Activated CD8-positive, alpha-beta memory T cell treated with anti-CD3 and anti-CD28 coated beads for 1 hour (primary cell): ENCODE data around the gene EEF2K.

Source experiments
- DNase-seq, 2 donors: peaks; one replicate each; pipeline ENCODE4 v3.0.0-alpha.2; 2020; ENCODE audit warnings: low read depth in 1 of 2; ENCODE audit errors: extremely low read depth in 1 of 2

EEF2K gene

GRCh38 chr16:22314661-22315626 is 108.9 kb downstream of the EEF2K start:
- no peak for DNase-seq

- DNase-seq, result no peak
Measured at GRCh38 chr16:22315979-22316378, 109.9 kb downstream of the EEF2K start.

DNA sequence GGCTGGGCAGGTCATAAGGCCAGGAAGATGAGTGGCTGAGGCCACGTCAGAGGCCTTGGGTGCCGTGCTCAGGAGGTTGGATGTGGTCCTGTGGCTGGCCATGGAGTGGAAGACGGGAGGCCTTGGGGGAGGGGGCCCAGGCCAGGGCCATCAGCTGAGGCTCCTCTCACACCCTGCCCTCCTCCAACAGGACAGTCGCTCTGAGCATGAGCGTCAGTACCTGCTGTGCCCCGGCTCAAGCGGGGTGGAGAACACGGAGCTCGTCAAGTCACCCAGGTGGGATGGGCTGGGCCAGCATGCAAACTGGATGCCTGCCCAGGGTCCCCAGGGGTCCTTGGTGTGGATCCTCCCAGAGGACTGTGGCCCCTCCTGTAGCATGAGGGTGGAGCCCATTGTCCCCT is 110.3 kb downstream of the EEF2K start:
- DNase-seq, result no peak

DNA sequence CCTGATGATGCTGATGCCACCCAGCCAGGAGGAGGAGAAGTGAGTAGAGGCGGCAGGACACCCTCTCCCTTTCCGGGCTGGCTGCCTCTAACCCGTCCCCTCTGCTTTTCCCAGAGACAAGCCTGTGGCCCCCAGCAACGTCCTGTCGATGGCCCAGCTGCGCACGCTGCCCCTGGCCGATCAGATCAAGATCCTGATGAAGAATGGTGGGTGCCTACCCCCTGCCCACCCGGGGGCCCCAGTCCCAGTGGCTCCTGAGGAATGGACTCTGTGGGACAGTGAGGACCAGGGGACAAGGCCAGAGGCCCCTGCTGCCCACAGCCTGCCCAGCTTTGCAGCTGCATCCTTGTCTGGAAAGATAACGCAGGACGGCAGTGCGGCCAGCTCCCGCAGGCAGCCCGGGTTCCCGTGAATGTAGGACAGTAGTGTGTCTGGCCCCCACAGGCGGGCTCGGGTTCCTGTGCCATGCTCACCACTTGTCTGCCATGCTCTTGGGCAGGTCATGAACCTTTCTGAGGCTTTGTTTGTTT is 111.0 kb downstream of the EEF2K start:
- no peak for DNase-seq

GRCh38 chr16:22317625-22318024 is 111.5 kb downstream of the EEF2K start:
- no peak for DNase-seq

DNA sequence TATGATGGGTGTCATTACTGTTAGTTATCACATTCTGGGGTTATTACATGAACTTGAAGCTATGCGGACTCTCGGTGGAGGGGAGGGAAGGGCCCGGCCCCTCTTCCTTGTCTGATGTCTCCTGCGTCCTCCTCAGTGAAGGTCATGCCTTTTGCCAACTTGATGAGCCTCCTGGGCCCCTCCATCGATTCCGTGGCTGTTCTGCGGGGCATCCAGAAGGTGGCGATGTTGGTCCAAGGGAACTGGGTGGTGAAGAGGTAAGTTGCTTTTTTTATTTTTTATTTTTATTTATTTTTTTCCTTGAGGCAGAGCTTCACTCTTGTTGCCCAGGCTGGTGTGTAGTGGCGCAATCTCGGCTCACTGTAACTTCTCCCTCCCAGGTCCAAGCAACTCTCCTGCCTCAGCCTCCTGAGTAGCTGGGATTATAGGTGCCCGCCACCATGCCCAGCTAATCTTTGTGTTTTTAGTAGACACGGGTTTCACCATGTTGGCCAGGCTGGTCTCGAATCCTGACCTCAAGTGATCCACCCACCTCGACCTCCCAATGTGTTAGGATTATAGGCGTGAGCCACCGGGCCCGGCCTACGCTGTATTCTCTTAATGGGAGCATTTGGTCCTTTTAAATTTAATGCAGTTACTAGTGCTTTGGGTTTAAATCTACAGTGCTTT is 112.7 kb downstream of the EEF2K start:
- peak in 1 of 2 donors; percentile 31 for DNase-seq

DNA sequence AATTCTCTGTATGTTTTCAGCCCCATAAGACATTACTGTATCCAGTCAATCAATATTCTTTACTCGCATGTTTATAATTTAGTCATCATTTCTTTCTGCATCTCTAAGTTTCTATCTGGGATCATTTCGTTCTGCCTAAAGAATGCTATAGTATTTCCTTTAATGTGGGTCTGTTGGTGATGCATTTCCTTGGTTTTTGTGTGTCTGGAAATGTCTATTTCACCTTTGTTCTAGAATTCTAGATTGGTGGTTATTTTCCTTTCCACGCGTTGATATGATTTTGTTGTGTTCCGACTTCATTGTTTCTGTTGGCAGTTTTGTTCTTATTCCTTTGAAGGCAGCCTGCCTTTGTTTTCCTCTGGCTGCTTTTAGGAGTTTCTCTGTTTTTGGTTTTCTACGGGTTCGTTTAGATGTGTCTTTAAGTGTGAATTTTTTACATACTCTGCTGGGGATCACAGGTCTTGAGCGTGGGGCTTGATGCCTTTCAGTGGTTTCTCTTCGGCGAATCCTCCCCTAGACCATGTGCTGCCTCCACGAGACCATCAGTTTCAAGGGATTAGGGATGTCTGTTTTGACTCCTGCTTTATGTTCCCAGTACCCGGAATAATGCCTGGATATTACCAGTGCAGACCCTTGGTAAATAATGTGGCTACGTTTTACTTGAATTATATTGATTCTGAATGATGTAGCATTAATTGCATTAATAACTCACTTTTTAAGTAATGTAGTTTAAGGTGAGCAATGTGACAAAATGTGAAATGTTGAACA is 114.7 kb downstream of the EEF2K start:
- DNase-seq, result no peak

GRCh38 chr16:22321340-22322001 is 115.4 kb downstream of the EEF2K start:
- DNase-seq, result peak; percentile 31 to 53

- DNase-seq, result no peak
Measured at GRCh38 chr16:22322021-22322471, 116.0 kb downstream of the EEF2K start.

- DNase-seq, result no peak
Measured at GRCh38 chr16:22322741-22323140, 116.7 kb downstream of the EEF2K start.

- DNase-seq, result no peak
Measured at GRCh38 chr16:22323173-22323958, 117.3 kb downstream of the EEF2K start.

DNA sequence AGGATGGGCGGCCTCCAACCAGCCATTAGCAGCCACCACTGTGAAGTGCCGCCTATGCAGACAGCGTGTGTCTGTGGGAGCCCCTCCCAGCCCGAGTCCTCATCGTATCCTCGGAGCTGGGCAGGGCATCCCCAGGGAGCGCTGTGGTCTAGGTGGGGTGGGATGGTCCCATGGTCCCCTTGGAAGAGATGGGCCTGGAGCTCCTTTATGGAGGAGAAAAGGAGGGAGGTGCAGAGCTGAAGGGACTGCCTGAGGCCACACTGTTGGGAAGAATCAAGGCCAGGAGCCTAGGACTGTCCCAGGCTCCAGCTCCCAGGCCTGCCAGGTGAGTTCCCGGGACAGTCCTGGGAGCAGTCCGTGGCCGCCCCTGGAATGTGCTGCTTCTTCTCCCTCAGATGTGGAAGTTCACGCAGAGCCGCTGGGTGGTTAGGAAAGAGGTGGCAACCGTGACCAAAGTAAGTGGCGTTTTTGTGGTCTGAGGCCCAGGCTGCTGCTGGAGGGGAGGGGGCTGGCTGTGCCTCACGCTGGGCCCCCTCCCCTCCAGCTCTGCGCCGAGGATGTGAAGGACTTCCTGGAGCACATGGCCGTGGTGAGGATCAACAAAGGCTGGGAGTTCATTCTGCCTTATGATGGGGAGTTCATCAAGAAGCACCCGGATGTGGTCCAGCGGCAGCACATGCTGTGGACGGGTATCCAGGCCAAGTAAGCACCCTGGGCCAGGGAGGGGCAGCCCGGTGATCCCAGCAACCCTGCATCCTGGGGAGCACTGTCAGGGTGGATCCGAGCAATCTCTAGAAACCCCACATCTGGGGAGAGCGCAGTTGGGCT is 118.1 kb downstream of the EEF2K start:
- no peak for DNase-seq

DNA sequence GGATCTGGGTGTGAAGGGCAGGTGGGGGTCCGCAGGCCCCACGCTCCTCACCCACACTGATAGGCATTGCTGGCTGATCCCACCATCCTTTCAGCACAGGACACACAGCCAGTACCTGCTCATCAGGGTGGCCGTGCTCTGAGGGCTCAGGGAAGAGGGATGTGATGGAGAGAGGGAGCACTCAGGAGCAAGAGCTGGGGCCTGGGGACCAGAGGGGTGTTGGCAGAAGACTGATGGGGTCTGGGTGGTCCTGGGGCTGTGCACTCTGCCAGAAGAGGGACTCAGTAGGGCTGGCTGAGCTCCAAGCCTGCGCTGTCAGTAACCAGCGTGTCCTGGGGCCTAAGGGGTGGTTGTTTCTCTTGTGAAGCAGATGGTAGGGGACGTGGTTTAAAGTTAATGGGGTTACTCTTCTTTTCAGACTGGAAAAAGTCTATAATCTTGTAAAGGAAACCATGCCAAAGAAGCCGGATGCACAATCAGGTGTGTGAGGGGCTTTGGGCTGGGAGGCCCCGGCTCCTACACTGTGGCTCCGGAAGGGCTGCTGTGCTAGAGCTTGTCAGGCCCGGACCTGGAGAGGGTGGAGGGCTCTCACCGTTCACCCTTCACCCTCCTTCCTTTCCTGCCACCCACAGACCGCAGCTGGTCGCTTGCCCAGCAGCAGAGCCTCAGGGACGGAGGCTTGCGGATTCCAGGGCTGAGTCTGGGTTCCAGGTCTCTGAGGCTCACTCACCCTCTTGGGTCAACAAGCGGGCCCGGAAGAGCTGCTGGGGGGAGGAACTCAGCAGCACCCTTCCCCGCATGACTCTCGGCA is 118.9 kb downstream of the EEF2K start:
- DNase-seq, result no peak

GRCh38 chr16:22325598-22326368 is 119.7 kb downstream of the EEF2K start:
- no peak for DNase-seq

- DNase-seq, result no peak
Measured at GRCh38 chr16:22326369-22326652, 120.2 kb downstream of the EEF2K start.

DNA sequence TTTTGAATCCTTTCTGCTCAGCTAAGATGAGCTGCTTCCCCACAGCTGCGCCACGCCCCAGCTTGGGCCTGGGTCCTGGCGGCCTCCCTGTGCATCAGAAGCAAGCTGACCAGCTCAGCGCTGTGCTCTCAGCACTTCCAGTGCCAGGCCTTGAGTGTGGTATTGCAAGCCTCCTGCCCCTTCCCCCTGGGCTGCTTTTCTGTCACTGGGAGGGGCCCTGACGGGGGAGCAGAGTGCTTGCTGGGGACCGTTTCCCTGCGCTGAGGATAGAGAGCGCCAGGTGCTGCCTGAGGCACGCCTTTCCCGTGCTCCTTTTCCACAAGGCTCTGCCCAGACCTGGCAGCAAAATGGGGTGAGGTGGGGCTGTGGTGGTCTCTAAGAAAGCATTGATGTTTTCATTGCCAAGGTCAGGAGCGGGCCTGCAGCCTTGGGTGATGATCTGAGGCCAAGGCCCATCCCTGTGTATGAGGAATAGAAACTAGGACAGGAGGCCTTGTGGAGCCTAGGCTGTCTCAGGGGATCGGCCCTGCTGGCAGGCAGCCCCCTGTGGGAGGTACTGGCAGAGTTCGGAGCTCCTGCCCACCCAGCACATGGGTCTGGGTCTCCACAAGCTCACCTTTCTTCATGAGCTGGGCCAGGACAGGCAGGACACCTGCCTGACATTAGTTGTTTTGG is 120.8 kb downstream of the EEF2K start:
- no peak for DNase-seq

- no peak for DNase-seq
Measured at GRCh38 chr16:22327446-22327775, 121.3 kb downstream of the EEF2K start.
